WTC11 (cell line): ENCODE data around the gene MPP7. TPM values are rescaled to one million over a fixed set of nuclear protein-coding genes. Genes with fewer than 3 reads are reported as not detected.
A peak's percentile ranks its signal among the peaks of the same experiment; 100 is the strongest.

Source experiments
- ATAC-seq: fragments of 200-7000 bp; cut with Tn5 transposase; 2 replicates; pipeline ENCODE4 v1.10.0; 2021; ENCODE audit warnings: mild to moderate bottlenecking, moderate library complexity
- CTCF ChIA-PET: fragments of 300-600 bp; sonication (Branson Sonifier 250); formaldehyde crosslinking; loops from one replicate; lab custom pipeline; 2021; ENCODE audit warnings: antibody characterized with exemption; lab: Charles Lee
- POLR2A ChIA-PET: fragments of 350-600 bp; sonication (Branson Sonifier 250); formaldehyde crosslinking; loops from one replicate; lab custom pipeline; 2021; ENCODE audit warnings: antibody characterized with exemption; lab: Charles Lee
- DNase-seq: peaks from one replicate; pipeline ENCODE4 v3.0.0; 2021; ENCODE audit warnings: low spot score
- H3K27ac Mint-ChIP-seq: 2 replicates; pipeline ENCODE4 v1.8.0; 2021; ENCODE audit warnings: mixed read lengths
- H3K27me3 Mint-ChIP-seq: 2 replicates; pipeline ENCODE4 v1.8.0; 2021; ENCODE audit warnings: low read depth, mild to moderate bottlenecking, moderate library complexity, mixed read lengths
- H3K36me3 Mint-ChIP-seq: 2 replicates; pipeline ENCODE4 v1.8.0; 2021; ENCODE audit warnings: mixed read lengths
- H3K4me1 Mint-ChIP-seq: 2 replicates; pipeline ENCODE4 v1.8.0; 2022; ENCODE audit warnings: mixed read lengths
- H3K4me3 Mint-ChIP-seq: 2 replicates; pipeline ENCODE4 v1.8.0; 2021; ENCODE audit warnings: mild to moderate bottlenecking, moderate library complexity, mixed read lengths
- H3K9me3 Mint-ChIP-seq: 2 replicates; pipeline ENCODE4 v1.8.0; 2021; ENCODE audit warnings: mixed read lengths
- CREM ChIP-seq: sonication (generic); formaldehyde crosslinking; IDR thresholded peaks from 2 replicates; pipeline ENCODE4 v1.8.1; 2022; ENCODE audit warnings: mild to moderate bottlenecking, missing genetic modification reagents, moderate library complexity
- ELF4 ChIP-seq: sonication (generic); formaldehyde crosslinking; IDR thresholded peaks from 2 replicates; pipeline ENCODE4 v1.8.1; 2022; ENCODE audit warnings: low read depth, mild to moderate bottlenecking, moderate library complexity, missing genetic modification reagents
- ESRRA ChIP-seq: sonication (generic); formaldehyde crosslinking; IDR thresholded peaks from 2 replicates; pipeline ENCODE4 v1.8.1; 2022; ENCODE audit warnings: mild to moderate bottlenecking, missing genetic modification reagents, borderline replicate concordance
- ETV6 ChIP-seq: sonication (generic); formaldehyde crosslinking; IDR thresholded peaks from 2 replicates; pipeline ENCODE4 v1.8.1; 2022; ENCODE audit warnings: mild to moderate bottlenecking, missing genetic modification reagents
- FOXJ3 ChIP-seq: sonication (generic); formaldehyde crosslinking; IDR thresholded peaks from 2 replicates; pipeline ENCODE4 v1.9.0; 2021; ENCODE audit warnings: missing genetic modification reagents, mild to moderate bottlenecking, borderline replicate concordance
- FOXK1 ChIP-seq: sonication (generic); formaldehyde crosslinking; IDR thresholded peaks from 2 replicates; pipeline ENCODE4 v1.8.0; 2022; ENCODE audit warnings: mild to moderate bottlenecking, moderate library complexity, missing genetic modification reagents
- FOXP1 ChIP-seq: sonication (generic); formaldehyde crosslinking; IDR thresholded peaks from 2 replicates; pipeline ENCODE4 v1.8.0; 2022; ENCODE audit warnings: missing genetic modification reagents, mild to moderate bottlenecking, moderate library complexity, borderline replicate concordance
- GTF2I ChIP-seq: fragments of 250-450 bp; sonication (Bioruptor Pico); conservative IDR thresholded peaks from 2 replicates; pipeline ENCODE4 v1.4.0; 2021; ENCODE audit warnings: mild to moderate bottlenecking
- NR1H2 ChIP-seq: sonication (generic); formaldehyde crosslinking; IDR thresholded peaks from 2 replicates; pipeline ENCODE4 v1.9.0; 2021; ENCODE audit warnings: mild to moderate bottlenecking, moderate library complexity, missing genetic modification reagents
- RELA ChIP-seq: sonication (generic); formaldehyde crosslinking; IDR thresholded peaks from 2 replicates; pipeline ENCODE4 v1.8.1; 2022; ENCODE audit warnings: missing genetic modification reagents, mild to moderate bottlenecking, borderline replicate concordance
- ZNF396 ChIP-seq: fragments of 250-450 bp; sonication (Bioruptor Pico); IDR thresholded peaks from 2 replicates; pipeline ENCODE4 v1.8.0; 2021; ENCODE audit warnings: mild to moderate bottlenecking, moderate library complexity, borderline replicate concordance
- ZNF416 ChIP-seq: fragments of 250-450 bp; sonication (Bioruptor Pico); IDR thresholded peaks from 2 replicates; pipeline ENCODE4 v1.9.0; 2021; ENCODE audit warnings: mild to moderate bottlenecking, inconsistent platforms
- total RNA-seq: library from RNA; stranded (reverse); gene quantifications from 3 replicates; pipeline ENCODE4 v1.2.3, GENCODE V29; 2021
- TF ChIP-seq, protein P1 (sequence below): sonication (generic); formaldehyde crosslinking; IDR thresholded peaks from 2 replicates; pipeline ENCODE4 v1.8.0; 2022; ENCODE audit warnings: mild to moderate bottlenecking, missing genetic modification reagents
- TF ChIP-seq, protein P2 (sequence below): sonication (generic); formaldehyde crosslinking; IDR thresholded peaks from 2 replicates; pipeline ENCODE4 v1.8.1; 2023; ENCODE audit warnings: mild to moderate bottlenecking, missing genetic modification reagents, moderate library complexity
- TF ChIP-seq, protein P3 (sequence below): sonication (generic); formaldehyde crosslinking; IDR thresholded peaks from 2 replicates; pipeline ENCODE4 v1.8.0; 2022; ENCODE audit warnings: mild to moderate bottlenecking, missing genetic modification reagents
- TF ChIP-seq, protein P4 (sequence below): fragments of 250-450 bp; sonication (Bioruptor Pico); IDR thresholded peaks from 2 replicates; pipeline ENCODE4 v1.9.0; 2021; ENCODE audit warnings: mild to moderate bottlenecking
- TF ChIP-seq, protein P5 (sequence below): sonication (generic); formaldehyde crosslinking; conservative IDR thresholded peaks from 2 replicates; pipeline ENCODE4 v1.8.1; 2023; ENCODE audit warnings: mild to moderate bottlenecking, low read depth, missing genetic modification reagents, moderate library complexity
- TF ChIP-seq, protein P6 (sequence below): sonication (generic); formaldehyde crosslinking; conservative IDR thresholded peaks from 2 replicates; pipeline ENCODE4 v1.8.1; 2022; ENCODE audit warnings: mild to moderate bottlenecking, missing genetic modification reagents
- TF ChIP-seq, protein P7 (sequence below): sonication (generic); formaldehyde crosslinking; IDR thresholded peaks from 2 replicates; pipeline ENCODE4 v1.8.0; 2023; ENCODE audit warnings: missing genetic modification reagents

Gene MPP7
- total RNA-seq, 1 experiment from 2014 or later, result 9.1 TPM

DNA sequence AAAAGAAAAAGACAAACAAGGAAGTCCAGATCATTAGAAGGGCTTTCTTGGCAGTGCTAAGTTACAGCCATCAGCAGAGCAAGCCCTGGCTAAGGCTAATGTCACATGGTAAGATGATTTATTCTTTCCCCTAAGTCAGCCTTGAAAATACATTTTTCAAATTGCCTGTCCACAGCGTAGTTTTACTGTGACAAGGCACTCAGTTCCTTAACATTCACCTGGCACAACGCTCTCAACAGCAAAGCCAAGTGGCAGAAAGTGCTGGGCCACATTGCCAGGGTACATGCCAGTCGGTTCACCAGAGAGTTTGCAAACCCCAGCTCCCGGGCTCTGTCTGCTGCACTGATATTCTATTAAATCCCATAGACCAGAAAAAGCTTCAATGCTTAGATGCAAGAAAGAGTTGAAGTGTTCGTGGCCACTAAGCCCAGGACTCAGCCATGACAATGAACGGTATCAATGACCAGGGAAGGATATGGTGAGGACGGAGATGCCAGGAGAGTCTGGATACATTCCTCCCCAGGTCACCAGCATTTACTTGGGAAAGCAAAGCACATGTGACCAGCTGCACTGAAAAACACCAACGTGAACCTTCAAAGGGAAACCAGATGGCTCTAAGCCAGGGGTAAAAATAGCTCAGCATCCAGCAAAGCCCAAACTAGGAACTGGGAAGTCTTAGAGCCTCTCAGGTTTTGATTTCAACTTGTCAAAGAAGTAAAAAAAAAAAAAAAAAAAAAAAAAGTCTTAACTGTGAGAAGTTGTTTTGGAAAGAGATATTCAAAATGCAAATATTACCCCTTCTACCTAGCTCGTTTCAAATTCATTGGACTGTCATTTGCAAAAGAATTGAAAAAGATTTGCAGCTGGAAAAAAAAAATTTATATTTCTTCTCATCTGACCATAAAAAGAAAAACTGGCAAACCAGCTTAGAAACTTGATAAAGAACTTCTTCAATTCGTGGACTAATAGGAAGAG is 23.9 kb upstream of the MPP7 start:
- Mint-ChIP-seq H3K9me3 (no peaks in the 10 kb centered on the region), H3K36me3 (no peaks in the 10 kb centered on the region), H3K4me1 (peaks cover 18% of the 10 kb centered on the region), H3K27ac (peak overlapping the region; percentile 87), H3K27me3 (no peaks in the 10 kb centered on the region), H3K4me3 (no peak overlapping the region)
- POLR2A ChIA-PET, result no interaction called here
- ATAC-seq (peak; percentile 88), DNase-seq (no peak)
- CTCF ChIA-PET, result interaction anchor here (0.6 to 2.3 kb wide), 4 partner anchors 24 to 85 kb away, joined by 4 to 12 read pairs (median 6); partner anchors contain the start of gene MPP7
- TF ChIP-seq, protein P1, sequence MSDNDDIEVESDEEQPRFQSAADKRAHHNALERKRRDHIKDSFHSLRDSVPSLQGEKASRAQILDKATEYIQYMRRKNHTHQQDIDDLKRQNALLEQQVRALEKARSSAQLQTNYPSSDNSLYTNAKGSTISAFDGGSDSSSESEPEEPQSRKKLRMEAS, result no peak
- TF ChIP-seq, protein P2, sequence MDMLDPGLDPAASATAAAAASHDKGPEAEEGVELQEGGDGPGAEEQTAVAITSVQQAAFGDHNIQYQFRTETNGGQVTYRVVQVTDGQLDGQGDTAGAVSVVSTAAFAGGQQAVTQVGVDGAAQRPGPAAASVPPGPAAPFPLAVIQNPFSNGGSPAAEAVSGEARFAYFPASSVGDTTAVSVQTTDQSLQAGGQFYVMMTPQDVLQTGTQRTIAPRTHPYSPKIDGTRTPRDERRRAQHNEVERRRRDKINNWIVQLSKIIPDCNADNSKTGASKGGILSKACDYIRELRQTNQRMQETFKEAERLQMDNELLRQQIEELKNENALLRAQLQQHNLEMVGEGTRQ (CRISPR knock-in tag), result peak; percentile 49
- TF ChIP-seq ESRRA (CRISPR knock-in tag), result no peak

DNA sequence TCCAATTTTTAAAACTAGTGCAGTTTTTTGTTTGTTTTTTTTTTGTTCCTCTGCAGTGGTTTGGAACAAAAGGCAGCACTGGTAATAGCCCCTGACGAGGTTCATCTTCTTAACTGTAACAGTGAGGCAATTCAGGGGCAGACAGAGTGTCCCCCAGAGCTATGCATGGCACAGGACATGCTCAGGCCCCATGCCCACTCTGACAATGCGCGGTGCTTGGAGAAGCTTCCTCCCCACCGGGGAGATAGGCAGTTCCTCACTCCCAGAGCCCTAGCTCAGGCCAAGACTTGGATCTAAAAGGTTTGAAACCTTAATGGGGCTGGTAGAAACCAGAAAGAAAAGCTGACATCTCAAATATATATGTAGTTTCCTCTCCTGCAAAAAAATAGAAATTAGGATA is 17.9 kb upstream of the MPP7 start:
- no peak for ATAC-seq
- no peaks in the 10 kb centered on the region for H3K27me3 Mint-ChIP-seq
- H3K4me3 Mint-ChIP-seq, result no peak overlapping the region
- TF ChIP-seq, protein P2 (CRISPR knock-in tag), result no peak
- TF ChIP-seq CREM (CRISPR knock-in tag) (no peak), FOXK1 (CRISPR knock-in tag) (no peak), ELF4 (CRISPR knock-in tag) (no peak), ETV6 (no peak), ZNF396 (no peak), GTF2I (no peak), RELA (no peak), ZNF416 (CRISPR knock-in tag) (no peak), FOXP1 (CRISPR knock-in tag) (no peak), FOXJ3 (CRISPR knock-in tag) (no peak), NR1H2 (CRISPR knock-in tag) (no peak)
- TF ChIP-seq, protein P3, sequence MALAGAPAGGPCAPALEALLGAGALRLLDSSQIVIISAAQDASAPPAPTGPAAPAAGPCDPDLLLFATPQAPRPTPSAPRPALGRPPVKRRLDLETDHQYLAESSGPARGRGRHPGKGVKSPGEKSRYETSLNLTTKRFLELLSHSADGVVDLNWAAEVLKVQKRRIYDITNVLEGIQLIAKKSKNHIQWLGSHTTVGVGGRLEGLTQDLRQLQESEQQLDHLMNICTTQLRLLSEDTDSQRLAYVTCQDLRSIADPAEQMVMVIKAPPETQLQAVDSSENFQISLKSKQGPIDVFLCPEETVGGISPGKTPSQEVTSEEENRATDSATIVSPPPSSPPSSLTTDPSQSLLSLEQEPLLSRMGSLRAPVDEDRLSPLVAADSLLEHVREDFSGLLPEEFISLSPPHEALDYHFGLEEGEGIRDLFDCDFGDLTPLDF (CRISPR knock-in tag), result no peak
- TF ChIP-seq, protein P4, sequence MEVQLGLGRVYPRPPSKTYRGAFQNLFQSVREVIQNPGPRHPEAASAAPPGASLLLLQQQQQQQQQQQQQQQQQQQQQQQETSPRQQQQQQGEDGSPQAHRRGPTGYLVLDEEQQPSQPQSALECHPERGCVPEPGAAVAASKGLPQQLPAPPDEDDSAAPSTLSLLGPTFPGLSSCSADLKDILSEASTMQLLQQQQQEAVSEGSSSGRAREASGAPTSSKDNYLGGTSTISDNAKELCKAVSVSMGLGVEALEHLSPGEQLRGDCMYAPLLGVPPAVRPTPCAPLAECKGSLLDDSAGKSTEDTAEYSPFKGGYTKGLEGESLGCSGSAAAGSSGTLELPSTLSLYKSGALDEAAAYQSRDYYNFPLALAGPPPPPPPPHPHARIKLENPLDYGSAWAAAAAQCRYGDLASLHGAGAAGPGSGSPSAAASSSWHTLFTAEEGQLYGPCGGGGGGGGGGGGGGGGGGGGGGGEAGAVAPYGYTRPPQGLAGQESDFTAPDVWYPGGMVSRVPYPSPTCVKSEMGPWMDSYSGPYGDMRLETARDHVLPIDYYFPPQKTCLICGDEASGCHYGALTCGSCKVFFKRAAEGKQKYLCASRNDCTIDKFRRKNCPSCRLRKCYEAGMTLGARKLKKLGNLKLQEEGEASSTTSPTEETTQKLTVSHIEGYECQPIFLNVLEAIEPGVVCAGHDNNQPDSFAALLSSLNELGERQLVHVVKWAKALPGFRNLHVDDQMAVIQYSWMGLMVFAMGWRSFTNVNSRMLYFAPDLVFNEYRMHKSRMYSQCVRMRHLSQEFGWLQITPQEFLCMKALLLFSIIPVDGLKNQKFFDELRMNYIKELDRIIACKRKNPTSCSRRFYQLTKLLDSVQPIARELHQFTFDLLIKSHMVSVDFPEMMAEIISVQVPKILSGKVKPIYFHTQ (CRISPR knock-in tag), result no peak
- TF ChIP-seq, protein P5, sequence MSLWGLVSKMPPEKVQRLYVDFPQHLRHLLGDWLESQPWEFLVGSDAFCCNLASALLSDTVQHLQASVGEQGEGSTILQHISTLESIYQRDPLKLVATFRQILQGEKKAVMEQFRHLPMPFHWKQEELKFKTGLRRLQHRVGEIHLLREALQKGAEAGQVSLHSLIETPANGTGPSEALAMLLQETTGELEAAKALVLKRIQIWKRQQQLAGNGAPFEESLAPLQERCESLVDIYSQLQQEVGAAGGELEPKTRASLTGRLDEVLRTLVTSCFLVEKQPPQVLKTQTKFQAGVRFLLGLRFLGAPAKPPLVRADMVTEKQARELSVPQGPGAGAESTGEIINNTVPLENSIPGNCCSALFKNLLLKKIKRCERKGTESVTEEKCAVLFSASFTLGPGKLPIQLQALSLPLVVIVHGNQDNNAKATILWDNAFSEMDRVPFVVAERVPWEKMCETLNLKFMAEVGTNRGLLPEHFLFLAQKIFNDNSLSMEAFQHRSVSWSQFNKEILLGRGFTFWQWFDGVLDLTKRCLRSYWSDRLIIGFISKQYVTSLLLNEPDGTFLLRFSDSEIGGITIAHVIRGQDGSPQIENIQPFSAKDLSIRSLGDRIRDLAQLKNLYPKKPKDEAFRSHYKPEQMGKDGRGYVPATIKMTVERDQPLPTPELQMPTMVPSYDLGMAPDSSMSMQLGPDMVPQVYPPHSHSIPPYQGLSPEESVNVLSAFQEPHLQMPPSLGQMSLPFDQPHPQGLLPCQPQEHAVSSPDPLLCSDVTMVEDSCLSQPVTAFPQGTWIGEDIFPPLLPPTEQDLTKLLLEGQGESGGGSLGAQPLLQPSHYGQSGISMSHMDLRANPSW, result no peak
- TF ChIP-seq, protein P6, sequence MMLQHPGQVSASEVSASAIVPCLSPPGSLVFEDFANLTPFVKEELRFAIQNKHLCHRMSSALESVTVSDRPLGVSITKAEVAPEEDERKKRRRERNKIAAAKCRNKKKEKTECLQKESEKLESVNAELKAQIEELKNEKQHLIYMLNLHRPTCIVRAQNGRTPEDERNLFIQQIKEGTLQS (CRISPR knock-in tag), result no peak
- TF ChIP-seq, protein P7, sequence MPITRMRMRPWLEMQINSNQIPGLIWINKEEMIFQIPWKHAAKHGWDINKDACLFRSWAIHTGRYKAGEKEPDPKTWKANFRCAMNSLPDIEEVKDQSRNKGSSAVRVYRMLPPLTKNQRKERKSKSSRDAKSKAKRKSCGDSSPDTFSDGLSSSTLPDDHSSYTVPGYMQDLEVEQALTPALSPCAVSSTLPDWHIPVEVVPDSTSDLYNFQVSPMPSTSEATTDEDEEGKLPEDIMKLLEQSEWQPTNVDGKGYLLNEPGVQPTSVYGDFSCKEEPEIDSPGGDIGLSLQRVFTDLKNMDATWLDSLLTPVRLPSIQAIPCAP (CRISPR knock-in tag), result no peak
- TF ChIP-seq, all 79 proteins: peak for 0
- DNase-seq, result no peak
- Mint-ChIP-seq H3K4me1 (no peaks in the 10 kb centered on the region), H3K36me3 (no peaks in the 10 kb centered on the region), H3K9me3 (no peaks in the 10 kb centered on the region), H3K27ac (no peak overlapping the region)
- ChIA-PET POLR2A (no interaction called here), CTCF (interaction anchor here (1.2 kb wide), 1 partner anchor 18 kb away, joined by 4 read pairs; the partner anchor contains the start of gene MPP7)
